Activated B cell treated with CpG ODN at 0.5 μM for 24 hours (primary cell): Measurements from ENCODE around the gene TOMM22. TPM values are rescaled to one million over a fixed set of nuclear protein-coding genes. Genes with fewer than 3 reads are reported as not detected.

Experiments
- ATAC-seq: fragments of 200-7000 bp; cut with Tn5 transposase; one replicate; pipeline ENCODE4 v1.10.0; 2021; ENCODE audit warnings: low read depth, mild to moderate bottlenecking, moderate library complexity
- CTCF ChIA-PET: fragments of 350-600 bp; sonication (Branson Sonifier 250); formaldehyde crosslinking; loops from one replicate; lab custom pipeline; 2021; ENCODE audit warnings: antibody characterized with exemption; lab: Charles Lee
- POLR2A ChIA-PET: fragments of 350-600 bp; sonication (Branson Sonifier 250); formaldehyde crosslinking; loops from one replicate; lab custom pipeline; 2021; ENCODE audit warnings: antibody characterized with exemption; lab: Charles Lee
- DNase-seq: peaks from one replicate; pipeline ENCODE4 v3.0.0; 2022
- H3K27ac Mint-ChIP-seq: one replicate; pipeline ENCODE4 v1.8.0; 2020; ENCODE audit warnings: mixed read lengths
- H3K27me3 Mint-ChIP-seq: one replicate; pipeline ENCODE4 v1.8.0; 2021; ENCODE audit warnings: mixed read lengths
- H3K36me3 Mint-ChIP-seq: one replicate; pipeline ENCODE4 v1.8.0; 2021; ENCODE audit warnings: low read depth, mixed read lengths
- H3K4me1 Mint-ChIP-seq: one replicate; pipeline ENCODE4 v1.8.0; 2021; ENCODE audit warnings: mixed read lengths
- H3K4me3 Mint-ChIP-seq: one replicate; pipeline ENCODE4 v1.8.0; 2020; ENCODE audit warnings: mild to moderate bottlenecking, mixed read lengths
- H3K9me3 Mint-ChIP-seq: one replicate; pipeline ENCODE4 v1.8.0; 2020; ENCODE audit warnings: mixed read lengths
- CTCF ChIP-seq: fragments of 200-600 bp; IDR thresholded peaks from one replicate; pipeline ENCODE4 v1.8.0; 2022; ENCODE audit warnings: antibody characterized with exemption, mild to moderate bottlenecking
- intact Hi-C: fragments of 100-400 bp; cut with micrococcal nuclease; formaldehyde crosslinking; loops from one replicate; pipeline ENCODE4 v1.15.1; 2024
- total RNA-seq: library from RNA; stranded (reverse); gene quantifications from 2 replicates; pipeline ENCODE4 v1.2.3, GENCODE V29; 2022

The TOMM22 gene
- total RNA-seq, 1 donor from 2014 or later = 99.4 TPM

GRCh38 chr22:38731703-38732161, 50.0 kb downstream of the TOMM22 start:
- H3K4me3 Mint-ChIP-seq = no peak overlapping the region
- peaks cover 94% of the 10 kb centered on the region for H3K36me3 Mint-ChIP-seq
- DNase-seq (no peak), ATAC-seq (no peak)
- H3K4me1 Mint-ChIP-seq = peaks cover 23% of the 10 kb centered on the region
- H3K27ac Mint-ChIP-seq = no peak overlapping the region
- no peak for TF ChIP-seq CTCF
- POLR2A ChIA-PET = interaction anchor here (0.5 to 5.5 kb wide), 3 partner anchors 21 to 181 kb away, joined by 7 to 37 read pairs (median 9); no protein-coding TSS in a partner anchor
- H3K27me3 Mint-ChIP-seq = no peaks in the 10 kb centered on the region
- CTCF ChIA-PET = interaction anchor here (1.4 kb wide), 1 partner anchor 138 kb away, joined by 4 read pairs; no protein-coding TSS in a partner anchor
- no peaks in the 10 kb centered on the region for H3K9me3 Mint-ChIP-seq
- intact Hi-C loops = loop anchor here (2.0 kb wide), 1 partner anchor 111 kb away; no protein-coding TSS in a partner anchor

GRCh38 chr22:38732251-38732815, 50.6 kb downstream of the TOMM22 start:
- POLR2A ChIA-PET = interaction anchor here (1.0 to 5.5 kb wide), 3 partner anchors 20 to 34 kb away, joined by 4 to 37 read pairs (median 7); no protein-coding TSS in a partner anchor
- DNase-seq (no peak), ATAC-seq (no peak)
- no peak overlapping the region for H3K27ac Mint-ChIP-seq
- no peaks in the 10 kb centered on the region for H3K9me3 Mint-ChIP-seq
- CTCF ChIA-PET = interaction anchor here (1.4 to 3.5 kb wide), 3 partner anchors 15 to 138 kb away, joined by 4 to 26 read pairs (median 5); no protein-coding TSS in a partner anchor
- intact Hi-C loops = loop anchor here (2.0 kb wide), 1 partner anchor 110 kb away; no protein-coding TSS in a partner anchor
- peaks cover 94% of the 10 kb centered on the region for H3K36me3 Mint-ChIP-seq
- no peak overlapping the region for H3K4me3 Mint-ChIP-seq
- no peak for TF ChIP-seq CTCF
- peaks cover 26% of the 10 kb centered on the region for H3K4me1 Mint-ChIP-seq
- no peaks in the 10 kb centered on the region for H3K27me3 Mint-ChIP-seq

- H3K27ac Mint-ChIP-seq = peak overlapping the region; percentile 75
- peak; percentile 76 for ATAC-seq
- H3K4me1 Mint-ChIP-seq = peaks cover 26% of the 10 kb centered on the region
- H3K4me3 Mint-ChIP-seq = no peak overlapping the region
- H3K36me3 Mint-ChIP-seq = peaks cover 94% of the 10 kb centered on the region
- CTCF ChIA-PET = interaction anchor here (0.8 to 3.5 kb wide), 8 partner anchors 8 to 137 kb away, joined by 4 to 26 read pairs (median 6); no protein-coding TSS in a partner anchor
- intact Hi-C loops = loop anchor here (1.0 to 2.0 kb wide), 3 partner anchors 33 to 270 kb away; no protein-coding TSS in a partner anchor
- DNase-seq = no peak
- no peaks in the 10 kb centered on the region for H3K27me3 Mint-ChIP-seq
- no peaks in the 10 kb centered on the region for H3K9me3 Mint-ChIP-seq
- TF ChIP-seq CTCF = peak; percentile 58
- POLR2A ChIA-PET = interaction anchor here (0.8 to 5.5 kb wide), 5 partner anchors 19 to 51 kb away, joined by 3 to 37 read pairs (median 4); no protein-coding TSS in a partner anchor
Observed at GRCh38 chr22:38733329-38733723, 51.6 kb downstream of the TOMM22 start.

- H3K27ac Mint-ChIP-seq = peak overlapping the region; percentile 75
- ChIA-PET CTCF (interaction anchor here (0.8 to 3.5 kb wide), 8 partner anchors 9 to 109 kb away, joined by 4 to 26 read pairs (median 6); no protein-coding TSS in a partner anchor), POLR2A (interaction anchor here (0.8 to 5.5 kb wide), 7 partner anchors 10 to 51 kb away, joined by 3 to 37 read pairs (median 6); no protein-coding TSS in a partner anchor)
- no peaks in the 10 kb centered on the region for H3K9me3 Mint-ChIP-seq
- ATAC-seq (no peak), DNase-seq (no peak)
- intact Hi-C loops = loop anchor here (1.0 to 2.0 kb wide), 3 partner anchors 32 to 269 kb away; no protein-coding TSS in a partner anchor
- peaks cover 26% of the 10 kb centered on the region for H3K4me1 Mint-ChIP-seq
- H3K27me3 Mint-ChIP-seq = no peaks in the 10 kb centered on the region
- no peak for TF ChIP-seq CTCF
- H3K4me3 Mint-ChIP-seq = no peak overlapping the region
- peaks cover 94% of the 10 kb centered on the region for H3K36me3 Mint-ChIP-seq
Observed at GRCh38 chr22:38733724-38734381, 52.1 kb downstream of the TOMM22 start.
